Spleen (tissue), 11 donors: ENCODE results near the gene MYOD1. TPM values are rescaled to one million over a fixed set of nuclear protein-coding genes. Genes with fewer than 3 reads are reported as not detected.
A peak's percentile ranks its signal among the peaks of the same experiment; 100 is the strongest.

Experiments
- DNase-seq: peaks from one replicate; pipeline ENCODE4 v3.0.0-alpha.2; 2020
- H3K27ac ChIP-seq, 8 donors: fragments of 200-600 bp; sonication (generic) in 7 of 8; 1 replicate in 4 of 8; 2 replicates in 4 of 8; pipeline versions ENCODE4 v1.5.0 to v1.8.0; 2016 to 2021; ENCODE audit warnings: inconsistent platforms in 4 of 8, mild to moderate bottlenecking in 4 of 8, moderate library complexity in 1 of 8
- H3K27me3 ChIP-seq, 7 donors: fragments of 200-600 bp; sonication (generic) in 6 of 7; replicated peaks in 1 of 7; 1 replicate in 4 of 7; 2 replicates in 3 of 7; pipeline versions ENCODE4 v1.5.0 to v1.8.0; 2016 to 2021; ENCODE audit warnings: inconsistent platforms in 3 of 7, mild to moderate bottlenecking in 1 of 7
- H3K36me3 ChIP-seq, 6 donors: fragments of 200-600 bp; sonication (generic) in 5 of 6; 1 replicate in 4 of 6; 2 replicates in 2 of 6; pipeline versions ENCODE4 v1.5.0 to v1.8.0; 2016 to 2021; ENCODE audit warnings: inconsistent platforms in 2 of 6
- H3K4me1 ChIP-seq, 6 donors: fragments of 200-600 bp; sonication (generic) in 5 of 6; 1 replicate in 3 of 6; 2 replicates in 3 of 6; pipeline versions ENCODE4 v1.5.0 to v1.8.0; 2016 to 2021; ENCODE audit warnings: inconsistent platforms in 3 of 6
- H3K4me3 ChIP-seq, 8 donors: fragments of 200-600 bp; sonication (generic) in 7 of 8; 1 replicate in 4 of 8; 2 replicates in 4 of 8; pipeline versions ENCODE4 v1.5.0 to v1.8.0; 2016 to 2021; ENCODE audit warnings: inconsistent platforms in 4 of 8, mild to moderate bottlenecking in 4 of 8, moderate library complexity in 2 of 8
- H3K9me3 ChIP-seq, 8 donors: fragments of 200-600 bp; sonication (generic) in 7 of 8; 1 replicate in 4 of 8; 2 replicates in 4 of 8; pipeline versions ENCODE4 v1.5.0 to v1.8.0; 2016 to 2021; ENCODE audit warnings: inconsistent platforms in 4 of 8
- POLR2A ChIP-seq, 3 donors: fragments of 450-650 bp; IDR thresholded peaks; one replicate each; pipeline ENCODE4 v1.5.1; 2017; ENCODE audit warnings: antibody characterized with exemption in 3 of 3, mild to moderate bottlenecking in 1 of 3
- POLR2AphosphoS5 ChIP-seq, 3 donors: sonication (generic); formaldehyde crosslinking; IDR thresholded peaks; one replicate each; pipeline ENCODE4 v1.5.1; 2017; ENCODE audit warnings: antibody characterized with exemption in 3 of 3
- WGBS, 5 donors: extraction: QIAGEN DNeasy Blood & Tissue Kit in 3 of 5; methylation state at CpG; one replicate each; pipeline versions ENCODE4 v1.1.5 to v1.1.7; 2013 to 2018; 5-methylcytosine and 5-hydroxymethylcytosine counted together
- intact Hi-C: fragments of 100-400 bp; cut with DNase I; formaldehyde crosslinking; loops from one replicate; pipeline ENCODE4 v1.15.0; 2023; ENCODE audit warnings: low total_unique reads
- polyA plus RNA-seq, 3 donors: library from polyadenylated mRNA; stranded (reverse); fragments of 200-250 nt; gene quantifications; one replicate each; pipeline ENCODE4 v1.2.1, GENCODE V29; 2013
- total RNA-seq, 7 donors: library from RNA; depleted of rRNA in 3 of 7; stranded (reverse); fragments of >200 nt in 3 of 7; fragmentation: NEBNext Ultra II Directional in 4 of 7; extraction: Animal tissue kit (Norgen Biotek cat#: 25700) in 4 of 7; gene quantifications; one replicate each; pipeline versions ENCODE4 v1.1.0 to v1.2.1, GENCODE V29; 2016 to 2021
- TF ChIP-seq, protein P1 (sequence below), 11 experiments: fragments of 200-600 bp in 7 of 11; fragments of 450-650 bp in 4 of 11; sonication (generic) in 4 of 11; IDR thresholded peaks in 8 of 11; conservative IDR thresholded peaks in 3 of 11; 1 replicate in 7 of 11; 2 replicates in 4 of 11; pipeline versions ENCODE4 v1.4.0 to v1.8.0; 2016 to 2021; ENCODE audit warnings: antibody characterized with exemption in 11 of 11, inconsistent platforms in 4 of 11, mild to moderate bottlenecking in 1 of 11
- donor health status: healthy with polysubstance abuse.
- donor health status: DM: no; HTN: no; CAD: no; lungs with moderate emphysema.
- donor health status: DM: no; HTN: no; CAD: no.
- donor health status: Bipolar disorder and iron deficiency.
- donor health status: healthy.
- donor health status: DM: no; HTN: no; CAD: no.
- donor health status: DM: yes; HTN: yes; CAD: no.

MYOD1 gene
- total and polyA plus RNA-seq, 10 donors = 0.04 TPM; not detected in 9

DNA sequence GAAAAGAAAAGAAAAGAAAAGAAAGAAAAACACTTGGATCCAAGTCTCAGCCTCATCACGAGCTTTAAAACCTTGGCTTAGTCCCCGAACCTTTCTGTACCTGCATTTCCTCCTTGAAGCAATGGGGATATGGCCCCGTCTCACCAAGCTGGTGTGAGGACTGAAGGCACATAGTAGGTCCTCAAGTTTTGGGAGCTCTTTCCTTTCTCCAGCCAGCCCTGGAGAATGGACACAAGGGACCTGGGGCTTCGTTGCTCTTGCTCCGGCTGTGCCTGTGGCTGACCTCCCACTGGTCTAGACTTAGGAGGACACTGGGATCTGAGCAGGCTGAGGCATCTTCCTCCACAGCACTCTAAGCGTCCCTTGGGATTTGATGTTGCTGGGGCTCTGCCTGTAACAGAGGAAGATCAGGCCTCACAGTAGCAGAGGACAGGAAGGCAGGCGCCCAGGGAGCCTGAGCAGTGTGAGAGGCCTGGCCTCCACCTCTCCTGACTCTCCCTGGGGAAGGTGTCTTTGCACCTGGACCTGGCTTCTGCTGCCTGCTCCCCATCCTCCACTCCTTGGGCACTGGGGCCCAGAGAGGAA, 48.0 kb downstream of the MYOD1 start:
- DNase-seq = peak; percentile 35
- Histone ChIP-seq H3K4me1 (no peaks in the 10 kb centered on the region), H3K4me3 (no peak overlapping the region), H3K36me3 (no peaks in the 10 kb centered on the region), H3K9me3 (no peaks in the 10 kb centered on the region), H3K27me3 (peaks cover 0 to 4% (median 0%) of the 10 kb centered on the region in 7 donors), H3K27ac (no peak overlapping the region)
- TF ChIP-seq POLR2A (IDR thresholded peaks at IDR 0.05) = no peak
- no peak for TF ChIP-seq POLR2AphosphoS5 (IDR thresholded peaks at IDR 0.05)
- TF ChIP-seq, protein P1, sequence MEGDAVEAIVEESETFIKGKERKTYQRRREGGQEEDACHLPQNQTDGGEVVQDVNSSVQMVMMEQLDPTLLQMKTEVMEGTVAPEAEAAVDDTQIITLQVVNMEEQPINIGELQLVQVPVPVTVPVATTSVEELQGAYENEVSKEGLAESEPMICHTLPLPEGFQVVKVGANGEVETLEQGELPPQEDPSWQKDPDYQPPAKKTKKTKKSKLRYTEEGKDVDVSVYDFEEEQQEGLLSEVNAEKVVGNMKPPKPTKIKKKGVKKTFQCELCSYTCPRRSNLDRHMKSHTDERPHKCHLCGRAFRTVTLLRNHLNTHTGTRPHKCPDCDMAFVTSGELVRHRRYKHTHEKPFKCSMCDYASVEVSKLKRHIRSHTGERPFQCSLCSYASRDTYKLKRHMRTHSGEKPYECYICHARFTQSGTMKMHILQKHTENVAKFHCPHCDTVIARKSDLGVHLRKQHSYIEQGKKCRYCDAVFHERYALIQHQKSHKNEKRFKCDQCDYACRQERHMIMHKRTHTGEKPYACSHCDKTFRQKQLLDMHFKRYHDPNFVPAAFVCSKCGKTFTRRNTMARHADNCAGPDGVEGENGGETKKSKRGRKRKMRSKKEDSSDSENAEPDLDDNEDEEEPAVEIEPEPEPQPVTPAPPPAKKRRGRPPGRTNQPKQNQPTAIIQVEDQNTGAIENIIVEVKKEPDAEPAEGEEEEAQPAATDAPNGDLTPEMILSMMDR (IDR thresholded peaks at IDR 0.05 in 8 of 11, conservative IDR thresholded peaks at IDR 0.05 in 3 of 11) = no peak
- intact Hi-C loops = no loop called here
- WGBS, 5 donors = 77 to 87% (median 83%) methylated on average over 5 to 7 of the region's 7 CpGs

DNA sequence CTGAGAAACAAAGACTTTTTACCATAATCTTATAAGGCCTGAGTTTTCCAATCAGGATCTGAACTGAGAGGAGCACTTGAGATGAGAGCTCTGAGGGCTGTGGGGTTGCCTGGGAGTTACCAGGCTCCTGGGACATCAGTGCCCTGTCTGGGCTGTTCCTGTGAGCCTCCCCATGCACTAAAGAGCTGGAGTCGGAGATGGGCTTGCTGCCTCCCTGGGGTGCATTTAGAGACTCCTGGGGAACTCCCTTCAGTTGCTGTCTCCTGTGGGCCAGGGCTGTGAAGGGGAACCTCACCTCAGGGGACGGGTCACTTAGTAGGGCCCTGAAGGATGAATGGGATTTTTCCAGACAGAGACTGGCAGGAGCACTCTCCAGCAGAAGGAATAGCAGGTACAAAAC, 48.5 kb downstream of the MYOD1 start:
- TF ChIP-seq POLR2A (IDR thresholded peaks at IDR 0.05) (no peak), POLR2AphosphoS5 (IDR thresholded peaks at IDR 0.05) (no peak)
- TF ChIP-seq, protein P1 (IDR thresholded peaks at IDR 0.05 in 8 of 11, conservative IDR thresholded peaks at IDR 0.05 in 3 of 11) = no peak
- 71 to 96% (median 78%) methylated on average over 2 of the region's 2 CpGs for WGBS, 5 donors
- Histone ChIP-seq H3K27me3 (peaks cover 0 to 4% (median 0%) of the 10 kb centered on the region in 7 donors), H3K4me1 (no peaks in the 10 kb centered on the region), H3K27ac (no peak overlapping the region), H3K36me3 (no peaks in the 10 kb centered on the region), H3K9me3 (no peaks in the 10 kb centered on the region), H3K4me3 (no peak overlapping the region)
- peak; percentile 54 for DNase-seq
- intact Hi-C loops = no loop called here

DNA sequence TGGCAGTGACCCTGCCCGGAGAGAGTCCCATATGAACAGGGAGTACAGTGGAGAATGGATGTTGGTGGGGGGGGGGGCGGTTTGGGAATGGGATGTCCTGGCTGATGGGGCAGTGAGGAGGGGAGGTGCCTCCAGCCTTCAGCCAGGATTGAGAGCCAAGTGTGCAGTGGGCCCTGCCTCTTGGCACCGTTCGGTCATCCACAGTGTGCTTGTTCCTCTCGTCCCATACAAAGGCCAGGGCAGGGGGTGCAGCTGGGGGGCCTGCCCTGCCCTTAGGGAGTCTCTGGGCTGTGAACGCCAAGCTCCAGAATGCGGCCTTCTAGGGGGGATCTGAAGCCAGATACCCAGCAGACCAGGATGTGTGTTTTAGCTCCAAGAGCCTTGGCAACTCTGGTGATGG, 49.2 kb downstream of the MYOD1 start:
- Histone ChIP-seq H3K27ac (no peak overlapping the region), H3K36me3 (no peaks in the 10 kb centered on the region), H3K9me3 (no peaks in the 10 kb centered on the region), H3K27me3 (peaks cover 0 to 4% (median 0%) of the 10 kb centered on the region in 7 donors), H3K4me3 (no peak overlapping the region), H3K4me1 (no peaks in the 10 kb centered on the region)
- intact Hi-C loops = no loop called here
- TF ChIP-seq POLR2A (IDR thresholded peaks at IDR 0.05) (no peak), POLR2AphosphoS5 (IDR thresholded peaks at IDR 0.05) (no peak)
- TF ChIP-seq, protein P1 (IDR thresholded peaks at IDR 0.05 in 8 of 11, conservative IDR thresholded peaks at IDR 0.05 in 3 of 11) = no peak
- WGBS, 5 donors = 88 to 95% (median 92%) methylated on average over 5 to 7 of the region's 7 CpGs
- DNase-seq = peak; percentile 62

DNA sequence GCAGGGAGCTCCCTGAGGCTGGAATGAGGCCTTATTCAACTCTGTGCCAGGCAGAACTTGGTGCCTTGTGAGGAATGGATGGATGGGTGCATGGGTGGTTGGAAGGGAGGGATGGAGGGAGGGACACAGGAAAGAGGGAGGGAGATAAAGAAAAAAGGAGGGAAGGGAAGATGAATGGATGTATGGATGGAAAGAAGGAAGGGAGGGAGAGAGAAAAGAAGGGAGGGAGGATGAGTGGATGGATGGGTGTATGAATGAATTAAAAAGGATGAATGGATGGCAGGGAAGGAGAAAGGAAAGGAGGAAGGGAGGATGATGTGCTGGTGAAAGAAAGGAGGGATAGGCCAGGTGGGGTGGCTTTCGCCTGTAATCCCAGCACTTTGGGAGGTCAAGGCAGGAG, 49.8 kb downstream of the MYOD1 start:
- no peak overlapping the region for H3K4me3 ChIP-seq
- no peaks in the 10 kb centered on the region for H3K9me3 ChIP-seq
- no peak overlapping the region for H3K27ac ChIP-seq
- H3K4me1 ChIP-seq = no peaks in the 10 kb centered on the region
- intact Hi-C loops = no loop called here
- no peak for TF ChIP-seq POLR2A (IDR thresholded peaks at IDR 0.05)
- no peak for TF ChIP-seq POLR2AphosphoS5 (IDR thresholded peaks at IDR 0.05)
- TF ChIP-seq, protein P1 (IDR thresholded peaks at IDR 0.05 in 8 of 11, conservative IDR thresholded peaks at IDR 0.05 in 3 of 11) = no peak
- DNase-seq = no peak
- H3K27me3 ChIP-seq = peaks cover 0 to 4% (median 0%) of the 10 kb centered on the region in 7 donors
- H3K36me3 ChIP-seq = no peaks in the 10 kb centered on the region
- 91 to 100% (median 97%) methylated on average over 1 of the region's 1 CpG for WGBS, 5 donors
